Gastroesophageal sphincter (tissue), 3 donors: ENCODE data around the gene NLRP2B.
"Not testable (repeated sequence)": the region's sequence is repeated elsewhere in the genome, so short reads cannot be mapped to it uniquely, and the experiment has no call there.

Experiments
- POLR2A ChIP-seq, 2 donors: fragments of 450-650 bp; IDR thresholded peaks; one replicate each; pipeline ENCODE4 v1.6.1; 2017; ENCODE audit warnings: antibody characterized with exemption in 2 of 2, mild to moderate bottlenecking in 2 of 2, moderate library complexity in 1 of 2
- TF ChIP-seq, protein P1 (sequence below), 4 experiments: fragments of 200-600 bp in 2 of 4; fragments of 450-650 bp in 2 of 4; sonication (generic) in 1 of 4; IDR thresholded peaks; one replicate each; pipeline ENCODE4 v1.5.1; 2017 to 2019; ENCODE audit warnings: antibody characterized with exemption in 4 of 4, mild to moderate bottlenecking in 2 of 4, moderate library complexity in 2 of 4

DNA sequence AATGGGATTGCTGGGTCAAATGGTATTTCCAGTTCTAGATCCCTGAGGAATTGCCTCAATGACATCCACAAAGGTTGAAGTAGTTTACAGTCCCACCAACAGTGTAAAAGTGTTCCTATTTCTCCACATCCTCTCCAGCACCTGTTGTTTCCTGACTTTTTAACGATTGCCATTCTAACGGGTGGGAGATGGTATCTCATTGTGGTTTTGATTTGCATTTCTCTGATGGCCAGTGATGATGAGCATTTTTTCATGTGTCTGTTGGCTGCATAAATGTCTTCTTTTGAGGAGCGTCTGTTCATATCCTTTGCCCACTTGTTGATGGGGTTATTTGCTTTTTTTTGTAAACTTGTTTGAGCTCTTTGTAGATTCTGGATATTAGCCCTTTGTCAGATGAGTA is 45.9 kb upstream of the NLRP2B start:
- TF ChIP-seq, protein P1, sequence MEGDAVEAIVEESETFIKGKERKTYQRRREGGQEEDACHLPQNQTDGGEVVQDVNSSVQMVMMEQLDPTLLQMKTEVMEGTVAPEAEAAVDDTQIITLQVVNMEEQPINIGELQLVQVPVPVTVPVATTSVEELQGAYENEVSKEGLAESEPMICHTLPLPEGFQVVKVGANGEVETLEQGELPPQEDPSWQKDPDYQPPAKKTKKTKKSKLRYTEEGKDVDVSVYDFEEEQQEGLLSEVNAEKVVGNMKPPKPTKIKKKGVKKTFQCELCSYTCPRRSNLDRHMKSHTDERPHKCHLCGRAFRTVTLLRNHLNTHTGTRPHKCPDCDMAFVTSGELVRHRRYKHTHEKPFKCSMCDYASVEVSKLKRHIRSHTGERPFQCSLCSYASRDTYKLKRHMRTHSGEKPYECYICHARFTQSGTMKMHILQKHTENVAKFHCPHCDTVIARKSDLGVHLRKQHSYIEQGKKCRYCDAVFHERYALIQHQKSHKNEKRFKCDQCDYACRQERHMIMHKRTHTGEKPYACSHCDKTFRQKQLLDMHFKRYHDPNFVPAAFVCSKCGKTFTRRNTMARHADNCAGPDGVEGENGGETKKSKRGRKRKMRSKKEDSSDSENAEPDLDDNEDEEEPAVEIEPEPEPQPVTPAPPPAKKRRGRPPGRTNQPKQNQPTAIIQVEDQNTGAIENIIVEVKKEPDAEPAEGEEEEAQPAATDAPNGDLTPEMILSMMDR (IDR thresholded peaks at IDR 0.05) = not testable (repeated sequence)
- TF ChIP-seq POLR2A (IDR thresholded peaks at IDR 0.05) = not testable (repeated sequence)
